Aorta (tissue), 5 donors: ENCODE data around the gene STIM1. TPM values are rescaled to one million over a fixed set of nuclear protein-coding genes. Genes with fewer than 3 reads are reported as not detected.
"Not testable (repeated sequence)": the region's sequence is repeated elsewhere in the genome, so short reads cannot be mapped to it uniquely, and the experiment has no call there.

Experiments used
- ATAC-seq: fragments of 200-7000 bp; cut with Tn5 transposase; one replicate; pipeline ENCODE4 v1.9.1; 2022; ENCODE audit warnings: moderate library complexity; ENCODE audit not compliant: low FRiP score
- DNase-seq, 2 donors: peaks; one replicate each; pipeline ENCODE4 v3.0.0-alpha.2; 2020
- H3K27ac ChIP-seq, 2 donors: one replicate each; pipeline ENCODE4 v1.5.1; 2013; ENCODE audit warnings: low read length in 2 of 2, mild to moderate bottlenecking in 2 of 2, moderate library complexity in 2 of 2, control low read depth in 1 of 2, inconsistent platforms in 1 of 2, low read depth in 1 of 2
- H3K27me3 ChIP-seq, 2 donors: one replicate each; pipeline ENCODE4 v1.6.1; 2013; ENCODE audit warnings: control low read depth in 1 of 2, low read length in 1 of 2, mild to moderate bottlenecking in 1 of 2, moderate library complexity in 1 of 2; ENCODE audit not compliant: insufficient read depth in 2 of 2, control insufficient read depth in 1 of 2
- H3K36me3 ChIP-seq, 2 donors: one replicate each; pipeline ENCODE4 v1.6.1; 2013; ENCODE audit warnings: control low read depth in 1 of 2, low read length in 1 of 2, mild to moderate bottlenecking in 1 of 2; ENCODE audit not compliant: insufficient read depth in 2 of 2, control insufficient read depth in 1 of 2
- H3K4me1 ChIP-seq, 2 donors: one replicate each; pipeline ENCODE4 v1.6.1; 2013; ENCODE audit warnings: low read length in 2 of 2, control low read depth in 1 of 2, mild to moderate bottlenecking in 1 of 2, moderate library complexity in 1 of 2; ENCODE audit not compliant: insufficient read depth in 2 of 2, control insufficient read depth in 1 of 2
- H3K4me3 ChIP-seq, 2 donors: one replicate each; pipeline ENCODE4 v1.5.1; 2013; ENCODE audit warnings: low read length in 2 of 2, control low read depth in 1 of 2, mild to moderate bottlenecking in 1 of 2
- H3K9me3 ChIP-seq: one replicate; pipeline ENCODE4 v1.6.1; 2013; ENCODE audit warnings: mild to moderate bottlenecking, low read length; ENCODE audit not compliant: control insufficient read depth
- WGBS, 2 donors: extraction: QIAGEN DNeasy Blood & Tissue Kit; methylation state at CpG; one replicate each; pipeline ENCODE4 v1.1.7; 2013; 5-methylcytosine and 5-hydroxymethylcytosine counted together
- intact Hi-C, 2 donors: fragments of 100-400 bp; cut with DNase I; formaldehyde crosslinking; loops; one replicate each; pipeline versions ENCODE4 v1.14.2 to v1.15.0; 2022
- polyA plus RNA-seq, 2 donors: library from polyadenylated mRNA; stranded (reverse); fragments of 200-250 nt; gene quantifications; one replicate each; pipeline ENCODE4 v1.2.3, GENCODE V29; 2013
- total RNA-seq, 2 donors: library from RNA; stranded (reverse); fragmentation: NEBNext Ultra II Directional; extraction: Animal tissue kit (Norgen Biotek cat#: 25700); gene quantifications; one replicate each; pipeline ENCODE4 v1.2.1, GENCODE V29; 2021
- donor health status: healthy with polysubstance abuse.
- donor health status: Bipolar disorder and iron deficiency.
- donor health status: DM: no; HTN: no; CAD: no.
- donor health status: DM: no; HTN: no; CAD: no.
- donor health status: DM: yes; HTN: yes; CAD: no.

Gene STIM1
- total and polyA plus RNA-seq, 4 donors: 14.9 to 69.5 (median 48.8) TPM

DNA sequence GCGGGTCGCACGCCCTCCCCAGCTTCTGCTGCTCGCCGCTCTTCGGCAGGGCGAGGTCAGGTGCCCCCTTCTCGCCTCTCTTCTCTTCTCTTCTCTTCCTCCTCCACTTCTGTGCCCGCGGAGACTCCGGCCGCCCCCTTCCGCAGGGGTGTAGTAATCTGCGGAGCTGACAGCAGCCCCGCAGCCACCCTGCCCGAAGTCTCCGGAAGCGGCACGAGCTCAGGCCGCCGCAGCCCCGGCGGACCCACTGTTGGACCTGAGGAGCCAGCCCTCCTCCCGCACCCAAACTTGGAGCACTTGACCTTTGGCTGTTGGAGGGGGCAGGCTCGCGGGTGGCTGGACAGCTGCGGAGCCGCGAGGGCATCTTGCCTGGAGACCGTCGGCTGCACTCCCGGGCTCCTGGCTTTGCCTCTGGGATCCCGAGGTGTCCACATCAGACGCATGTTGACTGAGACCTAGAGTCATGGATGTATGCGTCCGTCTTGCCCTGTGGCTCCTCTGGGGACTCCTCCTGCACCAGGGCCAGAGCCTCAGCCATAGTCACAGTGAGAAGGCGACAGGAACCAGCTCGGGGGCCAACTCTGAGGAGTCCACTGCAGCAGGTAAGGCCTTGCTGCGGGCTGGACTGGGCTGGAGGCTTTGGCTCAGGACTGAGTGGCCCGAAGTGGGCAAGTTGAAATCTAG is 486 bp downstream of the STIM1 start:
- Histone ChIP-seq H3K9me3 (no peaks in the 10 kb centered on the region), H3K27me3 (no peaks in the 10 kb centered on the region), H3K4me1 (peaks cover 3 to 9% of the 10 kb centered on the region in 2 donors), H3K36me3 (no peaks in the 10 kb centered on the region), H3K4me3 (peak overlapping the region; percentile 61 to 70), H3K27ac (peak overlapping the region in 1 of 2 donors; percentile 82)
- ATAC-seq (peak; percentile 19), DNase-seq (peak; percentile 71 to 85)
- intact Hi-C loops: loop anchor here (5.0 kb wide), 3 partner anchors 86 to 101 kb away; no protein-coding TSS in a partner anchor
- WGBS, 2 donors: 0 to 1% methylated on average over 23 to 40 of the region's 40 CpGs

- no peak for ATAC-seq
Measured at GRCh38 chr11:3856856-3857553, 1.5 kb downstream of the STIM1 start.

GRCh38 chr11:3857628-3858027 is 2.2 kb downstream of the STIM1 start:
- intact Hi-C loops: loop anchor here (5.0 kb wide), 3 partner anchors 85 to 100 kb away; no protein-coding TSS in a partner anchor
- Histone ChIP-seq H3K27me3 (no peaks in the 10 kb centered on the region), H3K27ac (no peak overlapping the region), H3K36me3 (no peaks in the 10 kb centered on the region), H3K4me1 (peaks cover 3 to 12% of the 10 kb centered on the region in 2 donors), H3K9me3 (no peaks in the 10 kb centered on the region), H3K4me3 (no peak overlapping the region)
- DNase-seq (no peak), ATAC-seq (no peak)

More at GRCh38 chr11:3856856-3857553, 1.5 kb downstream of the STIM1 start:
- Histone ChIP-seq H3K27ac (peak overlapping the region in 1 of 2 donors; percentile 17), H3K4me3 (peak overlapping the region; percentile 61 to 70), H3K27me3 (no peaks in the 10 kb centered on the region), H3K4me1 (peaks cover 3 to 12% of the 10 kb centered on the region in 2 donors), H3K36me3 (no peaks in the 10 kb centered on the region), H3K9me3 (no peaks in the 10 kb centered on the region)
- no peak for DNase-seq
- WGBS, 2 donors: 46 to 68% methylated on average over 5 of the region's 5 CpGs
- intact Hi-C loops: loop anchor here (5.0 kb wide), 3 partner anchors 85 to 100 kb away; no protein-coding TSS in a partner anchor

DNA sequence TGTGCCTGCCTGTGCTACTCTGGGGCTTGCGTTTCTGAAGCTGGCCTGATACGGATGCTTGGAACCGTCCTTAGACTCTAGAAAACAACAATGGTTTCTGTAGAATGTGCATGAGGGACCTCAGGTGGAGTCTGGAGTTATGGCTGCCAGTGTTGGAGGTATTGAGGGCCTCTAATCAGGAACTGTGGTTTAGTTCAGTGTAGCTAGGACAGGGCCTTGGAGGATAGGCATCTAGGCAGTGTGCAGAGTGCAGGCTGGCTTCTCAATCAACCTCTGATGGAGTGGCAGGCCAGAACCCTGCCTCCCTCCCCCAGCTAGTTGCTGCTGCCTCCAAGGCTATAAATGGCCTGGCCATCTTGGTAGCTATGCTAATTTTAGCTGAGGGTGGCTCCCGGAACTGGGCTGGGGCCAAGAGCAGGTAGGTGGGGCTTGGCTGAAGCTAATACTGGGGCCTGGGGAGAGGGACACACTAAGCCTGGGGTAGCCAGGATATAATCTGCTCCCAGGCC is 4.0 kb downstream of the STIM1 start:
- H3K4me1 ChIP-seq: peaks cover 4 to 12% of the 10 kb centered on the region in 2 donors
- H3K9me3 ChIP-seq: no peaks in the 10 kb centered on the region
- peak overlapping the region in 1 of 2 donors; percentile 44 for H3K27ac ChIP-seq
- intact Hi-C loops: loop anchor here (5.0 kb wide), 3 partner anchors 83 to 98 kb away; no protein-coding TSS in a partner anchor
- no peaks in the 10 kb centered on the region for H3K36me3 ChIP-seq
- WGBS, 2 donors: 12 to 16% methylated on average over 4 of the region's 4 CpGs
- ATAC-seq (no peak), DNase-seq (peak; percentile 70 to 87)
- no peaks in the 10 kb centered on the region for H3K27me3 ChIP-seq
- H3K4me3 ChIP-seq: no peak overlapping the region

DNA sequence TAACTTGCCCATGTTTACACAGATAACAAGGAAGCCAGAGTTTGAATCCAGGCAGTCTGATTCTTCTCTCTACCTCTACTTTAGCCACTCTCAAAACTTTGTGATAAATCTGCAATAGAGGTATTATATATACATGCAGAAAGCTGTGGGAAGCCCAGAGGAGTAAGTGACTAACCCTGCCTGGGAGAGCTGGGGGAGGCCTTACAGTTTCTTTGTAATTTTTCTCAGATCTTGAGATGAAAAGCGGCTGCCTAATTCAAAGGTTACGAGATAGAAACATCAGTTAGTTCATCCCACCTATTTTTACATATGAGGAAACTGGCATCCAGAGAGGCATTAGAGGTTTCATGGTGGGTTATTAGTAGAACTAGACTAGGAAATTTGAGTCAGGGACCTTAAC is 4.9 kb downstream of the STIM1 start:
- Histone ChIP-seq H3K27ac (no peak overlapping the region), H3K9me3 (no peaks in the 10 kb centered on the region), H3K36me3 (no peaks in the 10 kb centered on the region), H3K4me1 (peaks cover 6 to 21% of the 10 kb centered on the region in 2 donors), H3K27me3 (no peaks in the 10 kb centered on the region), H3K4me3 (no peak overlapping the region)
- ATAC-seq (no peak), DNase-seq (no peak)
- 93 to 97% methylated on average over 2 of the region's 2 CpGs for WGBS, 2 donors
- intact Hi-C loops: no loop called here

- H3K4me1 ChIP-seq: peaks cover 7 to 27% of the 10 kb centered on the region in 2 donors
- DNase-seq, H3K27ac ChIP-seq, H3K9me3 ChIP-seq, H3K27me3 ChIP-seq, H3K36me3 ChIP-seq, ATAC-seq, H3K4me3 ChIP-seq, intact Hi-C loops: not testable (repeated sequence)
- 87 to 92% methylated on average over 4 of the region's 4 CpGs for WGBS, 2 donors
Measured at GRCh38 chr11:3860898-3861393, 5.5 kb downstream of the STIM1 start.

DNA sequence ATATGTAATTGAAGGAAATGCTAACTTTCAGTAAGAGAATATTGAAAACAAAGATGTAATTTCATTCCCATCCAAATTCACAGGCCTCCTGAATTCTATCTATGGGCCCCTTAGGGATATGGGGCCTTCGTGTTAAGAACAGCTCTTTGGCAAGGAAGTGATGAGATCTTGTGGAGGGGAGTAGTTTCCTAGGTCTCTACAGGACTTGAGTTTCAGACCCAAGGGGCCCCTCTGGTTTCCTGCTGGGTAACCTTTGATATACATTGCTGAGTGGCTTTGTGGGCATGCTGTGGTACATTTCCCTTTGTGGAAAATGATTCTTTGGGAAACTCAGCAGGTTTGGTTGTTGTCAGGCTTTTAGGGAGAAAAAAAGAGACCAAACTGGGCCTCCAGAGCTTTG is 6.2 kb downstream of the STIM1 start:
- Histone ChIP-seq H3K27ac (no peak overlapping the region), H3K9me3 (no peaks in the 10 kb centered on the region), H3K36me3 (no peaks in the 10 kb centered on the region), H3K4me3 (no peak overlapping the region), H3K27me3 (no peaks in the 10 kb centered on the region), H3K4me1 (peaks cover 9 to 30% of the 10 kb centered on the region in 2 donors)
- ATAC-seq (no peak), DNase-seq (no peak)
- intact Hi-C loops: no loop called here
- WGBS, 2 donors: 53 to 56% methylated on average over 1 of the region's 1 CpG

DNA sequence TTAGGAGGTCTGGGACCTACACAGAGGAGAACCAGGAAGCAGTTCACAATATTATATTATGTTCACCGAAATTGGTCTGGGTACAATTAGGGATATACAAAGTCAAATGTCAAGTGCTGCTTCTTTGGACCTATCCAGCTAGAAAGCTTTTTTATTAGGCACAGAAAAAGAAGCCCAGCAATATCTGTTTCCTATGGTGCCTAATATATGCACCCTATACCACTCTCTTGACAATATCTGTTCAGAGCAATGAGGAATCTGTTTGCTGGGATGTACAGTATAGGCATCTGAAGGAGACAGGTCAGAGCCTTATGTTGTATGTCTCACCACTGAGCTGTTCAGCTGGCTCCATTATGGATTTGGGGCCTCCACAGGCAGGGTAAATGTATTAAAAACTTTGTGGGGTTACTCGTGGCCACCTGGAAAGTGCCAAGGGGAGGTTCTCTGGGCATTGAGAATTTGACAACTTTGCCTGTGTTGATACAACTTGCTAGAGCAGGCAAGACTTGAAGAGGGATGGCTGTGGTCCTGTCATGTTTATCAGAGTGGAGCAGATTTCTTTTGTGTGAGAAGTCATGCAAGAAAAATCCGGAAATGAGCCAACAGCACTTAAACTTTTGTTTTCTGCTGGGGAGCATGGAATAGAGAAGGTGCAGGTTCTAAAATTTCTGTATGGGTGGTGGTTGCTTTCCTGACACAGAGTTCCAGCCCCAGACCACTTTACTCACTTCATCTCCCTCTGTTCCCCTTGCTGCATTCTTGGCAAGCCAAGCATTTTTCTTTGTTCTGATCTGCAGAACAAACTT is 10.1 kb downstream of the STIM1 start:
- peaks cover 10 to 21% of the 10 kb centered on the region in 2 donors for H3K4me1 ChIP-seq
- ATAC-seq (no peak), DNase-seq (no peak)
- H3K9me3 ChIP-seq: no peaks in the 10 kb centered on the region
- H3K36me3 ChIP-seq: no peaks in the 10 kb centered on the region
- no peaks in the 10 kb centered on the region for H3K27me3 ChIP-seq
- peak overlapping the region in 1 of 2 donors; percentile 35 for H3K27ac ChIP-seq
- H3K4me3 ChIP-seq: no peak overlapping the region
- WGBS, 2 donors: 28 to 30% methylated on average over 3 of the region's 3 CpGs
- intact Hi-C loops: no loop called here
